Subcutaneous adipose tissue (tissue), 4 donors: ENCODE measurements around the gene CTIF. TPM values are rescaled to one million over a fixed set of nuclear protein-coding genes. Genes with fewer than 3 reads are reported as not detected.

Source experiments
- total RNA-seq, 4 donors: library from RNA; depleted of rRNA; stranded (reverse); fragments of >200 nt; gene quantifications; one replicate each; pipeline ENCODE4 v1.1.0, GENCODE V29; 2016
- TF ChIP-seq, protein P1 (sequence below): fragments of 450-650 bp; IDR thresholded peaks from one replicate; pipeline ENCODE4 v1.5.1; 2016; ENCODE audit warnings: low read depth, mild to moderate bottlenecking, control low read depth, antibody characterized with exemption, moderate library complexity

CTIF gene
- total RNA-seq, 4 donors from 2014 or later, result 41.0 to 195 (median 78.3) TPM

DNA sequence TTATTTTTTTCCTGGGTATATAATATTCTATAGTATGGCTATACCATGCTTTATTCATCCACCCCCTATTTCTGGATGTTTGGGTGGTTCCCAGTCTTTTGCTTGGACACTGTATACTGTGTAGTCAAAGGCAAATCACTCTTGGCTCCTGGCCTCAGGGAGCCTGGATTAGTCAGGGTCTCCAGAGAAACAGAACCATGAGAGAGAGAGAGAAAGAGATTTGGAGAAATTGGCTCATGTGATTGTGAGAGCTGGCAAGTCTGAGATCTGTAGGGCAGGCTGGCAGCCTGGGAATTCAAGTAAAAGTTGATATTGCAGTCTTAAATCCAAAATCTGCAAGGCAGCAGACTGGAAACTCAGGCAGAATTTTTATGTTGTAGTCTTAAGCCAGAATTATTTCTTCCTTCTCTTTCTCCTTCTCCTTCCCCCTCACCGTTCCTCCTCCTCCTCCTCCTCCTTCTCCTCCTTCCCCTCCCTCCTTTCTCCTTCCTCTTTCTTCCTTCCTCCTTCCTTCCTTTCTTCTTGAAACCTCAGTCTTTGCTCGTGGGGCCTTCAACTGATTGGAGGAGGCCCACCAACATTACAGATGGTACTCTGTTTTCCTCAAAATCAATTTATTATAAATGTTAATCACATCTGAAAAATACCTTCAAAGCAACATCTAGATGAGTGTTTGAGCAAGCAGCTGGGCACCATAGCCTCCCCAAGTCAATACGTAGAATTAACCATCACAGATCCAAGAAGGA is 33.0 kb downstream of the CTIF start:
- TF ChIP-seq, protein P1, sequence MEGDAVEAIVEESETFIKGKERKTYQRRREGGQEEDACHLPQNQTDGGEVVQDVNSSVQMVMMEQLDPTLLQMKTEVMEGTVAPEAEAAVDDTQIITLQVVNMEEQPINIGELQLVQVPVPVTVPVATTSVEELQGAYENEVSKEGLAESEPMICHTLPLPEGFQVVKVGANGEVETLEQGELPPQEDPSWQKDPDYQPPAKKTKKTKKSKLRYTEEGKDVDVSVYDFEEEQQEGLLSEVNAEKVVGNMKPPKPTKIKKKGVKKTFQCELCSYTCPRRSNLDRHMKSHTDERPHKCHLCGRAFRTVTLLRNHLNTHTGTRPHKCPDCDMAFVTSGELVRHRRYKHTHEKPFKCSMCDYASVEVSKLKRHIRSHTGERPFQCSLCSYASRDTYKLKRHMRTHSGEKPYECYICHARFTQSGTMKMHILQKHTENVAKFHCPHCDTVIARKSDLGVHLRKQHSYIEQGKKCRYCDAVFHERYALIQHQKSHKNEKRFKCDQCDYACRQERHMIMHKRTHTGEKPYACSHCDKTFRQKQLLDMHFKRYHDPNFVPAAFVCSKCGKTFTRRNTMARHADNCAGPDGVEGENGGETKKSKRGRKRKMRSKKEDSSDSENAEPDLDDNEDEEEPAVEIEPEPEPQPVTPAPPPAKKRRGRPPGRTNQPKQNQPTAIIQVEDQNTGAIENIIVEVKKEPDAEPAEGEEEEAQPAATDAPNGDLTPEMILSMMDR, result no peak

DNA sequence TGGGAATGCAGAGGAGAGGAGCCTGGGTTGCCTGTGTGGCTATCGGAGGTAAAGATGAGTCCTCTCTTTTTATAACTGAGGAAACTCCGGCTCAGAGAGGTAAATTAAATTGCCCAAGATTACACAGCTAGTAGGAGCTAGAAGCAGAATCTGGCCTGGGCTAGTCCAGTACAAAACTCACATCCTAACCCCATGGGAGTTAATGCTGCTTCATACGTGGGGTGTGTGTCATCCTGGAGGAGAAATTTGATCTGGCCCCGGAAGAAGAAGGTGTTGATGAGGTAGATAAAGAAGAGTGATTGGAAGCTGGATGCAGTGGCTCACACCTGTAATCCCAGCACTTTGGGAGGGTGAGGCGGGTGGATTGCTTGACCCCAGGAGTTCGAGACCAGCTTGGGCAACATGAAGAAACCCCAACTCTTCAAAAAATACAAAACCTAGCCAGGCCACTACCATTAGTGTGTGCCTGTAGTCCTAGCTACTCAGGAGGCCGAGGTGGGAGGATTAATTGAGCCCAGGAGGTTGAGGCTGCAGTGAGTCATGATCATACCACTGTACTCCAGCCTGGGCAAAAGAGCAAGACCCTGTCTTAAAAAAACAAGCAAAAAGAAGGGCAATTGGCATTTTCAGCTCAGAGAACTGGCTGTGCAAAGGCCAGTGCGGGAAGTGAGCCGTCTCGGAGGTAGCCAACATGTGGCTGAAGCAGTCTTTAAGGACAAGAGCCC is 33.7 kb downstream of the CTIF start:
- TF ChIP-seq, protein P1, result no peak

DNA sequence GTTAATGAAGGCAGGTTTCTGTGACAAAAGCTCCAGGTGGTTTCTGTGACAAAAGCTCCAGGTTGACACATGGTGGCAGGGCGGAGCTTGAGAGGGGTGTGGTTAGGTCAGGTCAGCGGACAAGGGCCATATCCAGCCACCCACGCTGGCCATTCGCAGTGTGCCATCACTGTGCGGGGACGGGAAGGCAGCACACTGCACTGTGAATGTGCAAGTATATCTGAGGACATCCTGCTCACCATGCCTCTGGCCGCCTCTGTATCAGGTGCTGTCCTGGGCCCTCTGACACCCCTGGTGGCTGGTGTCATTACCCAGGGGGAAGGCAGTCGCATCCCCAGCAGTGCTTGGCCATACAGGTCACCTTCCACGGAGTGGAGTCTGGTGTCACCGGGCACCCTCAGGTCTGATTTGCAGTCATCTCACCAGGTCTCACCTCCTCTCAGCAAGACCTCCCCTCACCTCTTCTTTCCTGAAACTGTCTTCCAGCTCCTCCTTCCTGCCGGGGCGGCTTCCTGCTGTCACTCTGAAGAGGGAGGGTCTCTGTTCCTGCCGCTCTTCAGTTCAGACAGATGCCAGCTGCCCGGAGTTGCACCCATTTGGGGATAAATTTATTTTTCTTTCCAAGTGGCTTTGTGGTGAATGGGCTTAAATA is 34.9 kb downstream of the CTIF start:
- TF ChIP-seq, protein P1, result no peak

DNA sequence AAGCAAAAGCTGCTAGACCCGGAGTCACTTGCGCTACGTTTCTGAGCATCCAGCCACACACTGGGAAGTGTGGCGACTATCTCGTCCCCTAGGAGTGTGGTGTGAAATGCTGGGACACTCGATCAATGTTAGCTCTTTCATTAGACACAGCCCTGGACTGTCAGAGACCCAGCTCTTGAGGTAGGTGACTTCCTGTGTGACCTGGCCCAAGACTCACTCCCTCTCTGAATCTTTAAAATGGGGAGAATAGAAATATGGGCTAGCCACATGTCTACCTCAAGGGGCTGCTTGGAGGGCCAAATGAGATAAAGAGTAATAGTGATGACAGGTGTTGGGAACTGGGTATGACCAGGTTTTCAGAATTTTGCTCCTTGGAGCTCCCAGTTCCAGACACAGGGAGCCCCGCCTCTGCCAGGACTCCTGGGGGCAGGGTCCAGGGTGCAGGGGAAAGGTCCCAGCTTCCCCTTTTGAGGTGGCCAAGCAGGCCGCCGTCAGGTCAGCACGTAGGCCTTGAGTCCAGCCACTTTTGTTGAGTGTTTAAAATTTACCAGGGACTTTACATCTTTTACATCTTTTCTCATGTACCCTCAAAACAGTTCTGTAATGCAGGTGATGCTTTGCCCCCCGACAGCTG is 36.0 kb downstream of the CTIF start:
- TF ChIP-seq, protein P1, result no peak

DNA sequence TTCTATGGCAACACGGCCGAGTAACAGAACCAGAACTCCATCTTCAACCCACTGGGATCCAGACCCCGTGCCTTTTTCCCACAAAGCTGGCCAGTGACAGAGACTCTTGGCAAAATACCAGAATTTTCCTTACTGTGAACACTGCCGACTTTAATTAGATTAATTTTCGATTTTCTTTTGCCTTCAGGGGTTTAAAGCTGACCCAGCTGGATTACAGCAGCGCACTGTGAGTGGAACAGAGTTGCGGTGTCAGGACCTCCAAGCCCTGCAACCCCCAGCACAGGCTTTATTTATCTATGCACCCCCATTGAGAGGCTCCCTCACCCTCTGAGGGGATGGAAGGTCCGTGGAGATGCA is 36.4 kb downstream of the CTIF start:
- TF ChIP-seq, protein P1, result no peak

DNA sequence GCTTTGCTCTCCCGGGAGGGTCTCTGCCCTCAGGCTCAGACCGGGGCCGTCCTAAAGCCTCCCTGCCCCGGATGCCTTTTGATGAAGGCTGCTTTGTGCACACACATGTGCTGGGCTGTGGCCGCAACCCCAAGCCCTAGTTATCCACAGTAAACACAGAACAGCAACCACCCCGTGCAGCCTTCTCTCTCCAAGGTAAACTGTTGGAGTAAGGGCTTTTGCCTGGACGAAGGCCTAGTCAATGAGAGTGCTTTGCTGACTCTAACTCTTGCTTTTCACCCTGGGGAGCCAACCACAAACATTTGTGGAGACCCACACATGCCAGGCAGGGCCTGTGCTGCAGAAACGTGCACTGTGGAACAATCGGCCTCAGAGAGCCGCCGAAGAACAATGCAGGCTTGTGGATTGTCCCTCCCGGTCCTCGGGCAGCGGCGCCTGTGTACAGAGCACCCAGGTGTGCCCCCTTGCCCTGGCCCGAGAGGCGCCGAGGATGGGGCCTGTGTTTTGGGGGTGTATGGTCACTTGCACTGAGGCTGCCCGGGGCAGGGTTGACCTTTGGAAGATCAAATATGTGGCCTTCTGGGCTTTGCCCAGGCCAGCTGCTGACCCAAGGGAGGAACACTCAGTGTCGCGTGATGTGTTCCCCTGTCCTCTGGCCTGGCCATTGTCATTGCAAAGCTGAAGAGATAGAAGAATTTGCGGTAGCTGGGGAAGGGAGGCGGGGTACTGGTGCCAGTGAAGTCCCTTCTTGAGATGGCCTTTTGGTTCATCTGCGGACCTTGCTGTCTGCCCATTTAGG is 37.0 kb downstream of the CTIF start:
- TF ChIP-seq, protein P1, result no peak
